K562 (cell line): Measurements from ENCODE around the gene ALKBH8. TPM values are rescaled to one million over a fixed set of nuclear protein-coding genes. Genes with fewer than 3 reads are reported as not detected.

Experiments
- CREB1 ChIP-seq, 2 experiments: sonication (generic) in 1 of 2; formaldehyde crosslinking in 1 of 2; IDR thresholded peaks; 2 replicates each; pipeline versions ENCODE4 v1.6.1 to v1.8.0; 2012 to 2022; ENCODE audit warnings: inconsistent platforms in 1 of 2, mild to moderate bottlenecking in 1 of 2, missing genetic modification reagents in 1 of 2, moderate library complexity in 1 of 2
- NRF1 ChIP-seq, 2 experiments: fragments of 450-650 bp; IDR thresholded peaks in 1 of 2; conservative IDR thresholded peaks in 1 of 2; 2 replicates each; pipeline ENCODE4 v1.6.1; 2014; ENCODE audit warnings: mild to moderate bottlenecking in 2 of 2
- PHF8 ChIP-seq: fragments of 200-600 bp; sonication (generic); IDR thresholded peaks from 2 replicates; pipeline ENCODE4 v1.6.1; 2012; ENCODE audit warnings: mixed run types, mild to moderate bottlenecking, inconsistent platforms, low read length, moderate library complexity, borderline replicate concordance
- PRDM10 ChIP-seq: fragments of 450-650 bp; IDR thresholded peaks from 2 replicates; pipeline ENCODE4 v1.6.1; 2018; ENCODE audit not compliant: partially characterized antibody
- SUPT5H ChIP-seq: fragments of 450-650 bp; IDR thresholded peaks from 2 replicates; pipeline ENCODE4 v1.6.1; 2016
- TBP ChIP-seq: optimal IDR thresholded peaks from 2 replicates; pipeline ENCODE3; 2011; ENCODE audit warnings: low read depth, low read length, improper control_type of control experiment
- ZNF165 ChIP-seq: fragments of 250-450 bp; sonication (Bioruptor Pico); IDR thresholded peaks from 2 replicates; pipeline ENCODE4 v1.4.0; 2020; ENCODE audit warnings: borderline replicate concordance
- ZNF324 ChIP-seq: fragments of 250-450 bp; sonication (Bioruptor Pico); IDR thresholded peaks from 2 replicates; pipeline ENCODE4 v1.4.0; 2020; ENCODE audit warnings: mild to moderate bottlenecking
- polyA plus RNA-seq, 8 experiments: library from polyadenylated mRNA; depleted of rRNA in 4 of 8; stranded (reverse) in 5 of 8; unstranded in 3 of 8; fragments of >200 nt; fragmentation: Nextera tagmentation in 2 of 8; fragmentation: Illumina TruSeq in 1 of 8; extraction: Ambion mirVana in 2 of 8; extraction: Trizol in 1 of 8; gene quantifications; 2 replicates each; pipeline versions ENCODE4 v1.2.1 to v1.2.3, GENCODE V29; 2011 to 2014; ENCODE audit warnings: inconsistent platforms in 1 of 8, missing spikeins in 1 of 8
- total RNA-seq, 7 experiments: library from RNA; depleted of rRNA in 6 of 7; stranded (reverse); fragments of >200 nt in 6 of 7; fragmentation: Illumina TruSeq in 2 of 7; extraction: Trizol in 2 of 7; gene quantifications; 2 replicates each; pipeline versions ENCODE4 v1.2.1 to v1.2.3, GENCODE V29; 2011 to 2021; ENCODE audit warnings: low replicate concordance in 1 of 7

The ALKBH8 gene
- total and polyA plus RNA-seq, 9 of the 15 experiments (the other 6 are each of a cell fraction or from before 2014, with no cell fraction given), result 4.3 to 14.4 (median 9.1) TPM

- peak; percentile 84 for TF ChIP-seq PRDM10
- TF ChIP-seq PHF8, result peak; percentile 89; the same call in 1 of the 2 replicates
- no peak for TF ChIP-seq ZNF324 (CRISPR knock-in tag)
- peak; percentile 83 to 86 for TF ChIP-seq NRF1 (conservative IDR thresholded peaks at IDR 0.05 in 1 of 2, IDR thresholded peaks at IDR 0.05 in 1 of 2)
- TF ChIP-seq TBP, result peak; percentile 89
- TF ChIP-seq CREB1 (IDR thresholded peaks at IDR 0.05), result peak; percentile 44; the same call in 1 of the 2 replicates
- TF ChIP-seq CREB1 (CRISPR knock-in tag; IDR thresholded peaks at IDR 0.05), result no peak
- TF ChIP-seq SUPT5H, result peak; percentile 89
- TF ChIP-seq ZNF165 (CRISPR knock-in tag), result no peak
Observed at GRCh38 chr11:107457558-107458271, 107.8 kb downstream of the ALKBH8 start, which contains the start of gene CWF19L2 (continued).
